Body of pancreas (tissue), 4 donors: ENCODE measurements around the gene MET.

Source experiments
- CTCF ChIP-seq, 7 experiments: fragments of 450-650 bp in 4 of 7; fragments of 200-600 bp in 3 of 7; sonication (generic) in 3 of 7; IDR thresholded peaks; one replicate each; pipeline ENCODE4 v1.5.1; 2016 to 2019; ENCODE audit warnings: antibody characterized with exemption in 7 of 7
- POLR2A ChIP-seq, 3 donors: fragments of 450-650 bp; IDR thresholded peaks; one replicate each; pipeline ENCODE4 v1.6.1; 2016; ENCODE audit warnings: antibody characterized with exemption in 3 of 3, mild to moderate bottlenecking in 2 of 3

GRCh38 chr7:116726713-116727431, 54.9 kb downstream of the MET start:
- no peak for TF ChIP-seq CTCF (IDR thresholded peaks at IDR 0.05)
- TF ChIP-seq POLR2A (IDR thresholded peaks at IDR 0.05): no peak
